Gastrocnemius medialis (tissue), 4 donors: ENCODE results near the gene XPR1. TPM values are rescaled to one million over a fixed set of nuclear protein-coding genes. Genes with fewer than 3 reads are reported as not detected.
A peak's percentile ranks its signal among the peaks of the same experiment; 100 is the strongest.
"Not testable (repeated sequence)": the region's sequence is repeated elsewhere in the genome, so short reads cannot be mapped to it uniquely, and the experiment has no call there.

ENCODE experiments used
- ATAC-seq, 2 donors: fragments of 150-250 bp; one replicate each; pipeline ENCODE4 v1.9.1; 2016
- DNase-seq, 2 donors: peaks; one replicate each; pipeline ENCODE4 v3.0.0-alpha.2; 2019
- H3K27ac ChIP-seq, 4 donors: fragments of 200-600 bp; sonication (generic); 1 replicate in 1 of 4; 2 replicates in 3 of 4; pipeline ENCODE4 v1.5.1; 2016 to 2018; ENCODE audit warnings: mild to moderate bottlenecking in 2 of 4, moderate library complexity in 1 of 4
- H3K27me3 ChIP-seq, 3 donors: fragments of 200-600 bp; sonication (generic) in 2 of 3; 1 replicate in 1 of 3; 2 replicates in 2 of 3; pipeline versions ENCODE4 v1.5.1 to v1.6.0; 2016 to 2019; ENCODE audit warnings: mild to moderate bottlenecking in 1 of 3, moderate library complexity in 1 of 3
- H3K36me3 ChIP-seq, 2 donors: fragments of 200-600 bp; sonication (generic) in 1 of 2; one replicate each; pipeline ENCODE4 v1.5.1; 2017 to 2018
- H3K4me1 ChIP-seq, 2 donors: fragments of 200-600 bp; sonication (generic) in 1 of 2; one replicate each; pipeline ENCODE4 v1.5.1; 2016 to 2017; ENCODE audit warnings: mild to moderate bottlenecking in 2 of 2
- H3K4me3 ChIP-seq, 4 donors: fragments of 200-600 bp; sonication (generic) in 3 of 4; 1 replicate in 1 of 4; 2 replicates in 3 of 4; pipeline ENCODE4 v1.5.1; 2016 to 2019; ENCODE audit warnings: mild to moderate bottlenecking in 2 of 4
- H3K9me3 ChIP-seq, 3 donors: fragments of 200-600 bp; sonication (generic) in 2 of 3; 1 replicate in 1 of 3; 2 replicates in 2 of 3; pipeline ENCODE4 v1.5.1; 2016 to 2019
- CTCF ChIP-seq, 5 experiments: fragments of 450-650 bp in 3 of 5; fragments of 200-600 bp in 2 of 5; sonication (generic) in 2 of 5; IDR thresholded peaks in 4 of 5; conservative IDR thresholded peaks in 1 of 5; 1 replicate in 4 of 5; 2 replicates in 1 of 5; pipeline ENCODE4 v1.5.1; 2016 to 2019; ENCODE audit warnings: antibody characterized with exemption in 5 of 5, mild to moderate bottlenecking in 3 of 5, moderate library complexity in 3 of 5
- POLR2A ChIP-seq, 2 donors: fragments of 450-650 bp; IDR thresholded peaks; one replicate each; pipeline ENCODE4 v1.6.1; 2017; ENCODE audit warnings: antibody characterized with exemption in 2 of 2, mild to moderate bottlenecking in 2 of 2, moderate library complexity in 2 of 2
- in situ Hi-C, 4 donors: fragments of 200-750 bp; cut with MboI; loops; one replicate each; pipeline versions ENCODE4 v1.15.0 to v1.8.0; 2017; ENCODE audit warnings: low sequenced_read_pairs in 4 of 4
- intact Hi-C: fragments of 100-400 bp; cut with DNase I; formaldehyde crosslinking; loops from one replicate; pipeline ENCODE4 v1.15.1; 2023; ENCODE audit warnings: low total_unique reads
- total RNA-seq, 4 donors: library from RNA; depleted of rRNA; stranded (reverse); fragments of >200 nt; gene quantifications; one replicate each; pipeline versions ENCODE4 v1.1.0 to v1.2.3, GENCODE V29; 2016

The XPR1 gene
- total RNA-seq, 4 donors from 2014 or later: 14.5 to 24.9 (median 18.6) TPM

GRCh38 chr1:180680558-180681144 lies 48.8 kb downstream of the XPR1 start:
- DNase-seq: peak in 1 of 2 donors; percentile 14
- Histone ChIP-seq H3K4me1 (no peaks in the 10 kb centered on the region), H3K27ac (no peak overlapping the region), H3K4me3 (no peak overlapping the region), H3K9me3 (no peaks in the 10 kb centered on the region), H3K27me3 (no peaks in the 10 kb centered on the region), H3K36me3 (no peaks in the 10 kb centered on the region)
- intact Hi-C loops (no loop called here), in situ Hi-C loops (no loop called here)
- TF ChIP-seq CTCF (IDR thresholded peaks at IDR 0.05 in 4 of 5, conservative IDR thresholded peaks at IDR 0.05 in 1 of 5) (no peak), POLR2A (IDR thresholded peaks at IDR 0.05) (no peak)
- peak; percentile 54 to 58 for ATAC-seq

- DNase-seq, H3K27me3 ChIP-seq, H3K9me3 ChIP-seq, H3K36me3 ChIP-seq, H3K27ac ChIP-seq, in situ Hi-C loops, ATAC-seq, H3K4me1 ChIP-seq, H3K4me3 ChIP-seq, intact Hi-C loops: not testable (repeated sequence)
Measured at GRCh38 chr1:180683117-180683516, 51.3 kb downstream of the XPR1 start.

GRCh38 chr1:180691322-180691913 lies 59.6 kb downstream of the XPR1 start:
- Histone ChIP-seq H3K27ac (no peak overlapping the region), H3K36me3 (no peaks in the 10 kb centered on the region), H3K4me3 (no peak overlapping the region), H3K9me3 (no peaks in the 10 kb centered on the region), H3K27me3 (no peaks in the 10 kb centered on the region), H3K4me1 (peaks cover 3 to 12% of the 10 kb centered on the region in 2 donors)
- in situ Hi-C loops (no loop called here), intact Hi-C loops (no loop called here)
- no peak for TF ChIP-seq CTCF (IDR thresholded peaks at IDR 0.05 in 4 of 5, conservative IDR thresholded peaks at IDR 0.05 in 1 of 5)
- no peak for TF ChIP-seq POLR2A (IDR thresholded peaks at IDR 0.05)
- DNase-seq: no peak
- ATAC-seq: no peak

- Histone ChIP-seq H3K27me3 (no peaks in the 10 kb centered on the region), H3K4me1 (peaks cover 3 to 12% of the 10 kb centered on the region in 2 donors), H3K27ac (no peak overlapping the region), H3K4me3 (no peak overlapping the region), H3K36me3 (no peaks in the 10 kb centered on the region), H3K9me3 (peaks cover 0 to 2% (median 0%) of the 10 kb centered on the region in 3 donors)
- DNase-seq (no peak), ATAC-seq (no peak)
- intact Hi-C loops (no loop called here), in situ Hi-C loops (no loop called here)
- no peak for TF ChIP-seq CTCF (IDR thresholded peaks at IDR 0.05 in 4 of 5, conservative IDR thresholded peaks at IDR 0.05 in 1 of 5)
- TF ChIP-seq POLR2A (IDR thresholded peaks at IDR 0.05): no peak
Measured at GRCh38 chr1:180693564-180694244, 61.9 kb downstream of the XPR1 start.

- H3K9me3 ChIP-seq: peaks cover 0 to 3% (median 0%) of the 10 kb centered on the region in 3 donors
- TF ChIP-seq CTCF (IDR thresholded peaks at IDR 0.05 in 4 of 5, conservative IDR thresholded peaks at IDR 0.05 in 1 of 5) (no peak), POLR2A (IDR thresholded peaks at IDR 0.05) (no peak)
- in situ Hi-C loops: no loop called here
- H3K27me3 ChIP-seq: no peaks in the 10 kb centered on the region
- ATAC-seq: no peak
- intact Hi-C loops: no loop called here
- peaks cover 3 to 12% of the 10 kb centered on the region in 2 donors for H3K4me1 ChIP-seq
- H3K36me3 ChIP-seq: no peaks in the 10 kb centered on the region
- no peak for DNase-seq
- H3K27ac ChIP-seq: no peak overlapping the region
- no peak overlapping the region for H3K4me3 ChIP-seq
Measured at GRCh38 chr1:180695282-180695681, 63.5 kb downstream of the XPR1 start.
